ENCODE data around the gene IL34. TPM values are rescaled to one million over a fixed set of nuclear protein-coding genes. Genes with fewer than 3 reads are reported as not detected.

IL34 gene
- total and polyA plus RNA-seq, 2 of the 13 experiments (the other 11 are each of a cell fraction or from before 2014, with no cell fraction given) = 1.2 to 1.3 TPM

GRCh38 chr16:70691223-70692129 is 45.1 kb downstream of the IL34 start (continued):
- TF ChIP-seq ZNF350 (CRISPR knock-in tag; IDR thresholded peaks at IDR 0.05; ENCODE audit: borderline replicate concordance, low read depth) (no peak), TFDP1 (CRISPR knock-in tag; IDR thresholded peaks at IDR 0.05; ENCODE audit: borderline replicate concordance) (no peak), CBX5 (CRISPR knock-in tag; IDR thresholded peaks at IDR 0.05; ENCODE audit: borderline replicate concordance) (no peak), GATAD2A (CRISPR knock-in tag; IDR thresholded peaks at IDR 0.05) (no peak), RARA (CRISPR knock-in tag; IDR thresholded peaks at IDR 0.05) (peak; percentile 68), MTA3 (CRISPR knock-in tag; IDR thresholded peaks at IDR 0.05) (no peak), NFKBIZ (CRISPR knock-in tag; IDR thresholded peaks at IDR 0.05) (no peak), AGO2 (optimal IDR thresholded peaks at IDR 0.05; ENCODE audit: low read depth, low read length) (peak; percentile 53), HDAC2 (CRISPR knock-in tag; IDR thresholded peaks at IDR 0.05) (0 out of 2 replicates have a peak, but pooled peaks have one; percentile 14), ZMYM2 (CRISPR knock-in tag; IDR thresholded peaks at IDR 0.05) (no peak), RNF219 (CRISPR knock-in tag; IDR thresholded peaks at IDR 0.05) (no peak), ZNF784 (CRISPR knock-in tag; IDR thresholded peaks at IDR 0.05; ENCODE audit: borderline replicate concordance) (no peak), ZNF703 (CRISPR knock-in tag; IDR thresholded peaks at IDR 0.05; ENCODE audit: borderline replicate concordance) (no peak), ZEB1 (IDR thresholded peaks at IDR 0.05; ENCODE audit: insufficient replicate concordance, low read depth) (no peak), HNRNPK (IDR thresholded peaks at IDR 0.05; ENCODE audit: low read depth, low read length, poor library complexity, severe bottlenecking) (no peak), NR2F6 (IDR thresholded peaks at IDR 0.05) (0 out of 2 replicates have a peak, but pooled peaks have one; percentile 33), NR2F6 (CRISPR knock-in tag; IDR thresholded peaks at IDR 0.05) (peak; percentile 78), DBP (CRISPR knock-in tag; IDR thresholded peaks at IDR 0.05; ENCODE audit: not compliant biosample characterization) (no peak), ZBTB20 (CRISPR knock-in tag; IDR thresholded peaks at IDR 0.05; ENCODE audit: borderline replicate concordance, low read depth) (no peak), HNRNPL (IDR thresholded peaks at IDR 0.05; ENCODE audit: low read depth, low read length) (peak; percentile 72), ZNF549 (CRISPR knock-in tag; IDR thresholded peaks at IDR 0.05) (no peak)
